KBM-7 (cell line): ENCODE data around the gene PSRC1.

Experiments
- DNase-seq: peaks from one replicate; pipeline ENCODE4 v3.0.0-alpha.2; 2015
- in situ Hi-C: fragments of 300-500 bp; cut with MboI; formaldehyde crosslinking; loops from 2 replicates; pipeline ENCODE4 v1.14.3; 2020; ENCODE audit warnings: low sequenced_read_pairs, low pct_unique_long_range_greater_than_20kb, mixed read lengths

PSRC1 gene

DNA sequence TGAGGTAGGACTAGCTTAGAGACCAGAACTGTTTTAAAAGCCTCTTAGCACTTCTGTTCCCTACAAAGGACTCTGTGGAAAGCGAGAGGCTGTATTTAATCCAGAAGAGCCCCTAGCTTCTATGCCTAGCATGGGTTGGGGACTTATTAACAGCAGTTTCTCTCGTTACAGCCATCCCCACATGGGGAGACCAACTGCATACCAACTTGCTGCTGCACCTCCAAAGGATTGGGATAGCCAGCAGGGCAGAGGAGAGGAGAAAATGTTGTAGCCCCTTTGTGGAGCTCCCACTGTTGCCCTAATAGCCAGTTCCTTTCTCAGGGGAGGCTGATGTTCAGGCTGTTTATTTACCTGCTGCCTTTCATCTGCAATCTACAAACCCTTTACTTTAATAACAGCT is 44.6 kb downstream of the PSRC1 start:
- in situ Hi-C loops, result no loop called here
- DNase-seq, result no peak

DNA sequence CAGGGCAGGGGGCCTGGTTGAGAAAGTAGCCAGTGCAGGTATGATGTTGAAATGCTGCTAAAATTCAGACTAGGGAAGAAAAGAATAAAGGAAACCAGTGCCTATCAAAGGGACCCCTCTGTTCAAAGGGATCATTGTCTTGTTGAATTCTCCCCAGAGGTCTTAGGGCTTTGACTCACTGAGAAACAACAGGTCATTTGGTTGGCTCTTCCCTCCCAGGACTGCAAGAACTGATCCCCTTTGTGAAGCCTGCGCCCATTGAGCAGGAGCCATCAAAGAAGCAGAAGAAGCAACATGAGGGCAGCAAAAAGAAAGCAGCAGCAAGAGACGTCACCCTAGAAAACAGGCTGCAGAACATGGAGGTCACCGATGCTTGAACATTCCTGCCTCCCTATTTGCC is 45.4 kb downstream of the PSRC1 start:
- in situ Hi-C loops, result no loop called here
- no peak for DNase-seq

DNA sequence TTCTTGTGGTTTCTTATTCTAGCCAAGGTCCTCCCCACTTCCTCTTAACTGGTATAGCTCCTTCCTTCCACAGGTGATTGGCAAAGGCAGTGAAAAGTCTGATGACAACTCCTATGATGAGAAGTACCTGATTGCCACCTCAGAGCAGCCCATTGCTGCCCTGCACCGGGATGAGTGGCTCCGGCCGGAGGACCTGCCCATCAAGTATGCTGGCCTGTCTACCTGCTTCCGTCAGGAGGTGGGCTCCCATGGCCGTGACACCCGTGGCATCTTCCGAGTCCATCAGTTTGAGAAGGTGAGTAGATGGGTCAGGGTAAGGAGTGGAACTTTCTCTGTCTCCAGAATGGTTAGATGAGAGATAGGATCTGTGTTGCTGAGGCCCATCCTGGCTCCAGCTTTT is 47.8 kb downstream of the PSRC1 start:
- in situ Hi-C loops, result no loop called here

DNA sequence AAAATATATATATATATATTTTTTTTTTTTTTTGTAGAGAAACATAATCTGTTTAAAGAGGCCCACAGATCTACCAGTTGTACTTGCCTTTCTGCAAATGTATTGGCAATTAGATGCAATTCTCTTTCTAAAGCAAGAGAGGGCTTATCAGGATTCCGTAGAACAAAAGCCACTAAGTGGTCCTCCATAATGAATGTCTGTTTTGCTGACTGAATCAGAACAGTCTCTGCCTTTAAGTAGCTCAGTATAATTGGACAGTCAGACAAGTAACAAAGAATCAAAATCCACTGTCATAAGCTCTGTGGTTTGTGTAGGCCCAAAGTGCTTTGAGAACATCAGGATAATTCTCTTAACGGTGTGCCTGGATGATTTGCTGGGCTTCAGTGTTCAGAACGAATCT is 51.9 kb downstream of the PSRC1 start:
- no peak for DNase-seq
- in situ Hi-C loops, result no loop called here

More for the DNA sequence above, 47.8 kb downstream of the PSRC1 start:
- DNase-seq, result no peak
